GM23338 (cell line): ENCODE measurements around the gene CMC4.

Experiments
- CREB1 ChIP-seq: fragments of 250-450 bp; sonication (Bioruptor Pico); IDR thresholded peaks from 2 replicates; pipeline ENCODE4 v1.5.0; 2020; ENCODE audit warnings: low read depth, mild to moderate bottlenecking, moderate library complexity
- EZH2 ChIP-seq: fragments of 200-600 bp; sonication (generic); IDR thresholded peaks from one replicate; pipeline ENCODE4 v1.8.0; 2017; ENCODE audit warnings: antibody characterized with exemption, mild to moderate bottlenecking, low read depth; ENCODE audit not compliant: unreplicated experiment
- TF ChIP-seq, protein P1 (sequence below), 2 experiments: fragments of 200-600 bp in 1 of 2; sonication (generic) in 1 of 2; conservative IDR thresholded peaks; 2 replicates each; pipeline versions ENCODE4 v1.5.1 to v1.6.1; 2016 to 2017; ENCODE audit warnings: antibody characterized with exemption in 2 of 2, low read depth in 2 of 2, mild to moderate bottlenecking in 2 of 2, moderate library complexity in 1 of 2

DNA sequence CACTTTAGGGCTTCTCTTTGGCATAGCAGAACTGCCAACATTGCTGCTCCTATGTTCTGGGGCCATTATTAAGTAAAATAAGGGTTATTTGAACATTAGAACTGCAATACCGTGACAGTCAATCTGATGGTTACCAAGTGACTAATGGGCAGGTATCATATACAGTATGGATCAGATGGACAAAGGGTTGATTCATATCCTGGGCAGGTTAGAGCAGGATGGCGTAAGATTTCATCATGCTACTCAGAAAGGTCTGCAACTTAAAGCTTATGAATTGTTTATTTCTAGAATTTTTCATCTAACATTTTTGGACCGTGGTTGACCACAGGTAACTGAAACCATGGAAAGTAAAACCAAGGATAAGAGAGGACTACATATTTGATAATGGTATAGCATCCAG is 41.2 kb upstream of the CMC4 start:
- TF ChIP-seq, protein P1, sequence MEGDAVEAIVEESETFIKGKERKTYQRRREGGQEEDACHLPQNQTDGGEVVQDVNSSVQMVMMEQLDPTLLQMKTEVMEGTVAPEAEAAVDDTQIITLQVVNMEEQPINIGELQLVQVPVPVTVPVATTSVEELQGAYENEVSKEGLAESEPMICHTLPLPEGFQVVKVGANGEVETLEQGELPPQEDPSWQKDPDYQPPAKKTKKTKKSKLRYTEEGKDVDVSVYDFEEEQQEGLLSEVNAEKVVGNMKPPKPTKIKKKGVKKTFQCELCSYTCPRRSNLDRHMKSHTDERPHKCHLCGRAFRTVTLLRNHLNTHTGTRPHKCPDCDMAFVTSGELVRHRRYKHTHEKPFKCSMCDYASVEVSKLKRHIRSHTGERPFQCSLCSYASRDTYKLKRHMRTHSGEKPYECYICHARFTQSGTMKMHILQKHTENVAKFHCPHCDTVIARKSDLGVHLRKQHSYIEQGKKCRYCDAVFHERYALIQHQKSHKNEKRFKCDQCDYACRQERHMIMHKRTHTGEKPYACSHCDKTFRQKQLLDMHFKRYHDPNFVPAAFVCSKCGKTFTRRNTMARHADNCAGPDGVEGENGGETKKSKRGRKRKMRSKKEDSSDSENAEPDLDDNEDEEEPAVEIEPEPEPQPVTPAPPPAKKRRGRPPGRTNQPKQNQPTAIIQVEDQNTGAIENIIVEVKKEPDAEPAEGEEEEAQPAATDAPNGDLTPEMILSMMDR (conservative IDR thresholded peaks at IDR 0.05; ENCODE audit: low read depth in 2 of 2): no peak
- TF ChIP-seq EZH2 (no peak), CREB1 (no peak)
